Neural crest cell (in vitro differentiated cells): ENCODE results near the gene TBC1D13. TPM values are rescaled to one million over a fixed set of nuclear protein-coding genes. Genes with fewer than 3 reads are reported as not detected.

Experiments
- DNase-seq: peaks from one replicate; pipeline ENCODE4 v3.0.0; 2021; ENCODE audit warnings: low read depth, mixed read lengths, low spot score
- H3K27ac Mint-ChIP-seq: one replicate; pipeline ENCODE4 v1.8.0; 2021; ENCODE audit warnings: mild to moderate bottlenecking, mixed read lengths; ENCODE audit not compliant: unreplicated experiment
- H3K27me3 Mint-ChIP-seq: 2 replicates; pipeline ENCODE4 v1.8.0; 2021; ENCODE audit warnings: low read depth, mild to moderate bottlenecking, mixed read lengths
- H3K36me3 Mint-ChIP-seq: 2 replicates; pipeline ENCODE4 v1.8.0; 2021; ENCODE audit warnings: low read depth, mild to moderate bottlenecking, mixed read lengths
- H3K4me1 Mint-ChIP-seq: 2 replicates; pipeline ENCODE4 v1.8.0; 2021; ENCODE audit warnings: mixed read lengths
- H3K4me3 Mint-ChIP-seq: one replicate; pipeline ENCODE4 v1.8.0; 2021; ENCODE audit warnings: mild to moderate bottlenecking, mixed read lengths
- H3K9me3 Mint-ChIP-seq: 2 replicates; pipeline ENCODE4 v1.8.0; 2021; ENCODE audit warnings: mixed read lengths
- total RNA-seq: library from RNA; stranded (reverse); gene quantifications from 2 replicates; pipeline ENCODE4 v1.2.1, GENCODE V29; 2021
- TF ChIP-seq, protein P1 (sequence below): fragments of 200-600 bp; sonication (generic); conservative IDR thresholded peaks from 2 replicates; pipeline ENCODE4 v1.5.0; 2021; ENCODE audit warnings: antibody characterized with exemption, mild to moderate bottlenecking

Gene TBC1D13
- total RNA-seq, 1 donor from 2014 or later = 32.3 TPM

GRCh38 chr9:128828719-128829452 is 41.8 kb downstream of the TBC1D13 start:
- peak overlapping the region; percentile 94 for H3K4me3 Mint-ChIP-seq
- no peaks in the 10 kb centered on the region for H3K36me3 Mint-ChIP-seq
- H3K27ac Mint-ChIP-seq = peak overlapping the region; percentile 91

GRCh38 chr9:128829477-128830251 is 42.6 kb downstream of the TBC1D13 start, which contains the start of gene SPOUT1:
SPOUT1 (minus strand) TSS chr9:128829794; CDS start chr9:128829780, 14 bp downstream.
- no peaks in the 10 kb centered on the region for H3K9me3 Mint-ChIP-seq
- H3K4me3 Mint-ChIP-seq = peak within 1 kb of the TSS; percentile 94
- H3K27me3 Mint-ChIP-seq = peaks cover 2% of the 10 kb centered on the region
- TF ChIP-seq, protein P1, sequence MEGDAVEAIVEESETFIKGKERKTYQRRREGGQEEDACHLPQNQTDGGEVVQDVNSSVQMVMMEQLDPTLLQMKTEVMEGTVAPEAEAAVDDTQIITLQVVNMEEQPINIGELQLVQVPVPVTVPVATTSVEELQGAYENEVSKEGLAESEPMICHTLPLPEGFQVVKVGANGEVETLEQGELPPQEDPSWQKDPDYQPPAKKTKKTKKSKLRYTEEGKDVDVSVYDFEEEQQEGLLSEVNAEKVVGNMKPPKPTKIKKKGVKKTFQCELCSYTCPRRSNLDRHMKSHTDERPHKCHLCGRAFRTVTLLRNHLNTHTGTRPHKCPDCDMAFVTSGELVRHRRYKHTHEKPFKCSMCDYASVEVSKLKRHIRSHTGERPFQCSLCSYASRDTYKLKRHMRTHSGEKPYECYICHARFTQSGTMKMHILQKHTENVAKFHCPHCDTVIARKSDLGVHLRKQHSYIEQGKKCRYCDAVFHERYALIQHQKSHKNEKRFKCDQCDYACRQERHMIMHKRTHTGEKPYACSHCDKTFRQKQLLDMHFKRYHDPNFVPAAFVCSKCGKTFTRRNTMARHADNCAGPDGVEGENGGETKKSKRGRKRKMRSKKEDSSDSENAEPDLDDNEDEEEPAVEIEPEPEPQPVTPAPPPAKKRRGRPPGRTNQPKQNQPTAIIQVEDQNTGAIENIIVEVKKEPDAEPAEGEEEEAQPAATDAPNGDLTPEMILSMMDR = no peak
- H3K4me1 Mint-ChIP-seq = peaks cover 17% of the 10 kb centered on the region
- DNase-seq = peak; percentile 85
- H3K27ac Mint-ChIP-seq = peak within 1 kb of the TSS; percentile 91
- H3K36me3 Mint-ChIP-seq = no peaks in the 10 kb centered on the region

More at GRCh38 chr9:128828719-128829452, 41.8 kb downstream of the TBC1D13 start:
- Mint-ChIP-seq H3K27me3 (peaks cover 2% of the 10 kb centered on the region), H3K4me1 (peaks cover 17% of the 10 kb centered on the region), H3K9me3 (no peaks in the 10 kb centered on the region)
- no peak for DNase-seq
- TF ChIP-seq, protein P1 = no peak

DNA sequence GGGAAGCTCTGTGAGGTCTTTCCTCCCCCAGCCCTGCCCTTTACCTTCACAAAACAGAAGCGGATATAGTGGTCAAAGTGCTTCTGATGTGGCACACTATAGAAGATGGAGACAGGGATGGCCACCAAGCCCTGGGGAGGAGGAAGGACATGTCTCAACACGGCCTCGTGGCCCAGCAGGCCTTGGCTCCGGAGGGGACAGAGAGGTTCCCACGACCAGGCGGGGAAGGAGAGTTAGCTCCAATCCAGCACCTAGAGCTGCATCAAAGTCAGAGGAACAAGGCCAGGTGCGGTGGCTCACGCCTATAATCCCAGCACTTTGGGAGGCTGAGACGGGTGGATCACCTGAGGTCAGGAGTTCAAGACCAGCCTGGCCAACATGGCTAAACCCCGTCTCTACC is 46.6 kb downstream of the TBC1D13 start:
- peaks cover 2% of the 10 kb centered on the region for H3K27me3 Mint-ChIP-seq
- no peak overlapping the region for H3K27ac Mint-ChIP-seq
- H3K4me1 Mint-ChIP-seq = peaks cover 10% of the 10 kb centered on the region
- H3K9me3 Mint-ChIP-seq = no peaks in the 10 kb centered on the region
- no peak overlapping the region for H3K4me3 Mint-ChIP-seq
- TF ChIP-seq, protein P1 = no peak
- DNase-seq = no peak
- peaks cover 4% of the 10 kb centered on the region for H3K36me3 Mint-ChIP-seq

GRCh38 chr9:128835246-128836210 is 48.5 kb downstream of the TBC1D13 start:
- no peaks in the 10 kb centered on the region for H3K9me3 Mint-ChIP-seq
- H3K36me3 Mint-ChIP-seq = peaks cover 4% of the 10 kb centered on the region
- TF ChIP-seq, protein P1 = no peak
- no peaks in the 10 kb centered on the region for H3K4me1 Mint-ChIP-seq
- H3K27ac Mint-ChIP-seq = no peak overlapping the region
- H3K27me3 Mint-ChIP-seq = no peaks in the 10 kb centered on the region
- H3K4me3 Mint-ChIP-seq = no peak overlapping the region
- no peak for DNase-seq
